ENCODE results near the gene UACA.
"Not testable (repeated sequence)": the region's sequence is repeated elsewhere in the genome, so short reads cannot be mapped to it uniquely, and the experiment has no call there.

UACA gene

GRCh38 chr15:70750203-70750869, 13.0 kb downstream of the UACA start:
- no peak for ATAC-seq
- TF ChIP-seq PPARA (CRISPR knock-in tag; IDR thresholded peaks at IDR 0.05; ENCODE audit: borderline replicate concordance): no peak
- no peak for TF ChIP-seq ISL1 (CRISPR knock-in tag; IDR thresholded peaks at IDR 0.05)
- no peak for TF ChIP-seq PATZ1 (CRISPR knock-in tag; IDR thresholded peaks at IDR 0.05; ENCODE audit: borderline replicate concordance)
- TF ChIP-seq ZFP3 (CRISPR knock-in tag; IDR thresholded peaks at IDR 0.05): no peak
- TF ChIP-seq ZC3H10 (CRISPR knock-in tag; IDR thresholded peaks at IDR 0.05): no peak
- TF ChIP-seq POU6F1 (CRISPR knock-in tag; IDR thresholded peaks at IDR 0.05; ENCODE audit: borderline replicate concordance, low read depth): no peak
- no peak for TF ChIP-seq SNAI2 (CRISPR knock-in tag; IDR thresholded peaks at IDR 0.05)
- TF ChIP-seq BACH2 (CRISPR knock-in tag; IDR thresholded peaks at IDR 0.05; ENCODE audit: borderline replicate concordance): no peak
- no peak for TF ChIP-seq ESRRG (CRISPR knock-in tag; IDR thresholded peaks at IDR 0.05)
- TF ChIP-seq, protein P1, sequence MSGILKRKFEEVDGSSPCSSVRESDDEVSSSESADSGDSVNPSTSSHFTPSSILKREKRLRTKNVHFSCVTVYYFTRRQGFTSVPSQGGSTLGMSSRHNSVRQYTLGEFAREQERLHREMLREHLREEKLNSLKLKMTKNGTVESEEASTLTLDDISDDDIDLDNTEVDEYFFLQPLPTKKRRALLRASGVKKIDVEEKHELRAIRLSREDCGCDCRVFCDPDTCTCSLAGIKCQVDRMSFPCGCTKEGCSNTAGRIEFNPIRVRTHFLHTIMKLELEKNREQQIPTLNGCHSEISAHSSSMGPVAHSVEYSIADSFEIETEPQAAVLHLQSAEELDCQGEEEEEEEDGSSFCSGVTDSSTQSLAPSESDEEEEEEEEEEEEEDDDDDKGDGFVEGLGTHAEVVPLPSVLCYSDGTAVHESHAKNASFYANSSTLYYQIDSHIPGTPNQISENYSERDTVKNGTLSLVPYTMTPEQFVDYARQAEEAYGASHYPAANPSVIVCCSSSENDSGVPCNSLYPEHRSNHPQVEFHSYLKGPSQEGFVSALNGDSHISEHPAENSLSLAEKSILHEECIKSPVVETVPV (CRISPR knock-in tag; IDR thresholded peaks at IDR 0.05): no peak
- no peak for TF ChIP-seq RARB (CRISPR knock-in tag; IDR thresholded peaks at IDR 0.05)
- no peak for TF ChIP-seq TSHZ2 (CRISPR knock-in tag; IDR thresholded peaks at IDR 0.05)
- no peak for TF ChIP-seq CSDC2 (CRISPR knock-in tag; IDR thresholded peaks at IDR 0.05)
- TF ChIP-seq ZNF70 (CRISPR knock-in tag; IDR thresholded peaks at IDR 0.05): no peak

GRCh38 chr15:70748281-70748747, 15.0 kb downstream of the UACA start:
- peak; percentile 43 for ATAC-seq
- TF ChIP-seq BACH2 (CRISPR knock-in tag; IDR thresholded peaks at IDR 0.05; ENCODE audit: borderline replicate concordance): no peak
- TF ChIP-seq ZFP3 (CRISPR knock-in tag; IDR thresholded peaks at IDR 0.05): no peak
- no peak for TF ChIP-seq SNAI2 (CRISPR knock-in tag; IDR thresholded peaks at IDR 0.05)
- no peak for TF ChIP-seq ZC3H10 (CRISPR knock-in tag; IDR thresholded peaks at IDR 0.05)
- TF ChIP-seq CSDC2 (CRISPR knock-in tag; IDR thresholded peaks at IDR 0.05): no peak
- TF ChIP-seq ZNF70 (CRISPR knock-in tag; IDR thresholded peaks at IDR 0.05): no peak
- TF ChIP-seq ISL1 (CRISPR knock-in tag; IDR thresholded peaks at IDR 0.05): no peak
- no peak for TF ChIP-seq POU6F1 (CRISPR knock-in tag; IDR thresholded peaks at IDR 0.05; ENCODE audit: borderline replicate concordance, low read depth)

- not testable (repeated sequence) for ATAC-seq
These were observed 16.8 kb downstream of the UACA start for GRCh38 chr15:70746598-70746997.

- TF ChIP-seq TCF4 (CRISPR knock-in tag; IDR thresholded peaks at IDR 0.05; ENCODE audit: borderline replicate concordance) (no peak), ZNF70 (CRISPR knock-in tag; IDR thresholded peaks at IDR 0.05) (no peak), ZNF8 (CRISPR knock-in tag; IDR thresholded peaks at IDR 0.05) (no peak), GLIS3 (CRISPR knock-in tag; IDR thresholded peaks at IDR 0.05) (no peak), PATZ1 (CRISPR knock-in tag; IDR thresholded peaks at IDR 0.05; ENCODE audit: borderline replicate concordance) (no peak), POU6F1 (CRISPR knock-in tag; IDR thresholded peaks at IDR 0.05; ENCODE audit: borderline replicate concordance, low read depth) (no peak), ZNF565 (CRISPR knock-in tag; conservative IDR thresholded peaks at IDR 0.05; ENCODE audit: low read depth) (no peak), RARB (CRISPR knock-in tag; IDR thresholded peaks at IDR 0.05) (no peak)
- ATAC-seq: peak; percentile 78
These were observed 20.4 kb downstream of the UACA start for GRCh38 chr15:70742928-70743327.

Data from SK-N-SH treated with all-trans-retinoic acid at 6 μM for 48 hours (cell line).